ENCODE results near the gene MAB21L3. TPM values are rescaled to one million over a fixed set of nuclear protein-coding genes. Genes with fewer than 3 reads are reported as not detected.

The MAB21L3 gene
- total RNA-seq, 4 donors from 2014 or later: not detected

DNA sequence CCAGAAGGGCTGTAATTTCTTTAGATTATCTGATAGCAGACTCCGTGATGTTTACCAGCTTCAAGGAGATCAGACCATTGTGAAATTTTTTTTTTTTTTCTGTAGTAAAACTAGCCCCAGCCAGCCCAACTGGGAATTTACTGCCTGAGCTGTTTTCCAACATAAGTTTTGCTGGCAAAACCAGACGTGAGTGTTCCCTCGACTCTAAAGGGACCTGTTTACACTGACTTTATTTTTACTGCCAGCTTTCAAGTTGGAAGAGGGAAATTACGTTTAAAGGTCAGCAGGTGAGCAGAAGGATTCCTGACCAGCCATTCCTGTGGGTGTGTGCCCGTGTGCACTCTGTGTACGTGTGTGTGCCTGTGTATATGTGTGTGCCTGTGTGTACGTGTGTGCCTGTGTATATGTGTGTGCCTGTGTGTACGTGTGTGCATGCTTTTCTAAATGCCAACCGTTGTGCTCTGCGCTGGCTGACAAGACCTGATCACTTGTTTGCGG lies 374 bp downstream of the MAB21L3 start:
- intact Hi-C loops (cut with DNase I; ENCODE audit: low total_unique reads): no loop called here
- H3K27me3 ChIP-seq: no peaks in the 10 kb centered on the region
- H3K4me1 ChIP-seq: no peaks in the 10 kb centered on the region
- no peak for TF ChIP-seq POLR2A (IDR thresholded peaks at IDR 0.05)
- TF ChIP-seq, protein P1, sequence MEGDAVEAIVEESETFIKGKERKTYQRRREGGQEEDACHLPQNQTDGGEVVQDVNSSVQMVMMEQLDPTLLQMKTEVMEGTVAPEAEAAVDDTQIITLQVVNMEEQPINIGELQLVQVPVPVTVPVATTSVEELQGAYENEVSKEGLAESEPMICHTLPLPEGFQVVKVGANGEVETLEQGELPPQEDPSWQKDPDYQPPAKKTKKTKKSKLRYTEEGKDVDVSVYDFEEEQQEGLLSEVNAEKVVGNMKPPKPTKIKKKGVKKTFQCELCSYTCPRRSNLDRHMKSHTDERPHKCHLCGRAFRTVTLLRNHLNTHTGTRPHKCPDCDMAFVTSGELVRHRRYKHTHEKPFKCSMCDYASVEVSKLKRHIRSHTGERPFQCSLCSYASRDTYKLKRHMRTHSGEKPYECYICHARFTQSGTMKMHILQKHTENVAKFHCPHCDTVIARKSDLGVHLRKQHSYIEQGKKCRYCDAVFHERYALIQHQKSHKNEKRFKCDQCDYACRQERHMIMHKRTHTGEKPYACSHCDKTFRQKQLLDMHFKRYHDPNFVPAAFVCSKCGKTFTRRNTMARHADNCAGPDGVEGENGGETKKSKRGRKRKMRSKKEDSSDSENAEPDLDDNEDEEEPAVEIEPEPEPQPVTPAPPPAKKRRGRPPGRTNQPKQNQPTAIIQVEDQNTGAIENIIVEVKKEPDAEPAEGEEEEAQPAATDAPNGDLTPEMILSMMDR (IDR thresholded peaks at IDR 0.05): no peak
- H3K27ac ChIP-seq: no peak overlapping the region
- no peak for DNase-seq
- H3K4me3 ChIP-seq: no peak overlapping the region
- H3K36me3 ChIP-seq: no peaks in the 10 kb centered on the region
- H3K9me3 ChIP-seq: no peaks in the 10 kb centered on the region

DNA sequence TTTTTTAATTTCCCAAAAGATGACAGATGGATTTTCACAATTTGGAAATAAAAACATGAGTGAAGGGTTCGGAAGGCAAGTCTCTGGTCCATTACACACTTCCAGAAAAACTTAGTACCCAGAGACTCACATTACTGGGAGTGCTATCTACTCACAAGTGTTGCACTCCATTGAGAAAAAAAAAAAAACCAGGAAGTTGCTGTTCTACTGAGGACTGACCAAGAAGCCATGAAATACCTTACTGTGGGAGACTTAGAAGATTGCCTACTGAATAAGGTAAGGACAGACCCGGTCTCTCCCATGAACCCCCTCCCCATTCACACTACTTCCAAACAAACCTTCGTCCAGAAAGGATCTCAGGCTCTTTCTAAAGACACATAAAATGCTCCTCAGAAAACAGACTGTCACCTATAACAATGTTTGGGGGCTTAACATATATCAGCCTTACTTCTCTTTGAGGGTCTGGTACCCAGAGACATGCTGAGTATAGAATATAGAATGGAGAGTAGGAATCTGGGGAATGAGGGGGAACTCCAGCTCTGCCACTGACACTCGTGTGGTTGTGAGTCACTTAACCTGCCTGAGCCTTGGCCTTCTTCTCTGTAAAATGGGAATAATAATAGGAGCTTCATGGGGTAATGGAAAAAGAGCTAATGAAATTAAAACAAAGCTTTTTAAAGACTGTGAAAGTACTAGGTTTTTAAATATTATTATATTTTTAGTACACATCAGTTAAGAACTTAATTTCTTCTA lies 1.4 kb downstream of the MAB21L3 start:
- no peak overlapping the region for H3K27ac ChIP-seq
- H3K9me3 ChIP-seq: no peaks in the 10 kb centered on the region
- no peaks in the 10 kb centered on the region for H3K36me3 ChIP-seq
- intact Hi-C loops (cut with DNase I; ENCODE audit: low total_unique reads): no loop called here
- no peak for DNase-seq
- H3K4me1 ChIP-seq: no peaks in the 10 kb centered on the region
- TF ChIP-seq POLR2A (IDR thresholded peaks at IDR 0.05): no peak
- TF ChIP-seq, protein P1 (IDR thresholded peaks at IDR 0.05): no peak
- H3K27me3 ChIP-seq: no peaks in the 10 kb centered on the region
- no peak overlapping the region for H3K4me3 ChIP-seq

DNA sequence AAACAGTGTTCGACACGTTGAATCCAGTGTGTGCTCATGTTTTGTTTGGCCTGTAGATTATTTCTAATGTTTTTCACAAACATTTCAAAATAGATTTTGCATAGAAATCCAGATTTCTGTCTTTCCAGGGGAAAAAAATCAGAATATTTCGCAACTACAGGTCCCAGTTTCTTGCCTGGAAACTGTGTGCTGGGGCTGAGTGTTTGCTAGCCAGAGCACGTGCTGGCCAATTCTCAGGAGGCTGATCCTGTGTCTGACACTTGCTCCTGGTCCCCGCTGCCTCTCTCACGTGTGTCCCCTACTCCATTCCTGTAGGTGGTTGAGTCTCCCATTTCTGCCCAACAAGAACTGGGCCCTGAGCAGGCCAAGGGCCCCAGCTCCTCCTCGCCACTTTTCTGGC lies 2.4 kb downstream of the MAB21L3 start:
- H3K4me3 ChIP-seq: no peak overlapping the region
- intact Hi-C loops (cut with DNase I; ENCODE audit: low total_unique reads): no loop called here
- DNase-seq: no peak
- no peaks in the 10 kb centered on the region for H3K27me3 ChIP-seq
- H3K4me1 ChIP-seq: no peaks in the 10 kb centered on the region
- no peak overlapping the region for H3K27ac ChIP-seq
- no peaks in the 10 kb centered on the region for H3K36me3 ChIP-seq
- H3K9me3 ChIP-seq: no peaks in the 10 kb centered on the region
- TF ChIP-seq POLR2A (IDR thresholded peaks at IDR 0.05): no peak
- TF ChIP-seq, protein P1 (IDR thresholded peaks at IDR 0.05): no peak

DNA sequence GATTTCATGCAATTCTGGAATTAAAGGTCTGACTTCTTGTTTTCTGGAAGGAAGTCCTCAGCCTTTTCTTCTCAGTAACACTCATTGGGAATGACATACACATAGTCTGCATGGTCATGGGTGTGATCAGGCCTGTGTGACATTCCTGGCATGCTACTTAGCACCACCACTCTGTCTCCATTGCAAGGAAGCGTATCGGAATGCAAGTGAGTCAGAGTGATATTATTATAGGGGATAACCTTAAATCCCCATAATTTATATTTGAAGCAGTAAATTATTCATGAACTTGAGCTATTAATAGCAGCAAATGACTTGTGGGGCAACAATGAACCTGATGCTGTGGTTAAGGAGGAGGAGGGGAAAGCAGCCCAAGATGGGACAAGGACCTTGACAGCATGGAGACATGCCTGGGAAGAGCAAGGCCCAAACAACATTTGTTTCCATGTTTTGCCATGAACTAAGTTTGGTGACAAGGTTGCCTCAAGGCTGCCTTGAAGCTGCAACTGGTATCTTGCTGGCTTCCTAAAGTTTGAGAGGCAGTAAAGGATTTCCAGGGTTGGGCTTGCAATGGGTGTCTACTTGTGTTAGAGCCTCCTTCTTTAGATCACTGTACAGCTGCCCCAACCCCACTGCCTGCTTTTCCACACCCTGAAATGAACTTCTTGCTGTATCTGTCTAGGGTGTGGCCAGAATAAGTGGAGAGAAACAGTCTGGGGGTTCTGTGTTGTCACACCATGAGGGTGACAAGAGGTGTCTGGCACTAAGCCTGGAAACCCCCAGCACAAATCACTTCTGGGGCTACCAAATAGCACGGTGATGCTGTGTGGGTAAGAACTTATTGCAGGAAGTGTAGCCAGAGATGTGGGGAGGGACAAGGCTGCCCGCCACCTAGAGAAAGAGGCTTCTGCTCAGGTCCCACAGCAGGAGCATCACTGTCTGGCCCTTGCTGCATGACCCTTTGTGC lies 4.6 kb downstream of the MAB21L3 start:
- intact Hi-C loops (cut with DNase I; ENCODE audit: low total_unique reads): no loop called here
- DNase-seq: no peak
- H3K27me3 ChIP-seq: no peaks in the 10 kb centered on the region
- H3K27ac ChIP-seq: no peak overlapping the region
- no peak overlapping the region for H3K4me3 ChIP-seq
- TF ChIP-seq POLR2A (IDR thresholded peaks at IDR 0.05): no peak
- TF ChIP-seq, protein P1 (IDR thresholded peaks at IDR 0.05): no peak
- H3K36me3 ChIP-seq: no peaks in the 10 kb centered on the region
- no peaks in the 10 kb centered on the region for H3K9me3 ChIP-seq
- H3K4me1 ChIP-seq: no peaks in the 10 kb centered on the region

DNA sequence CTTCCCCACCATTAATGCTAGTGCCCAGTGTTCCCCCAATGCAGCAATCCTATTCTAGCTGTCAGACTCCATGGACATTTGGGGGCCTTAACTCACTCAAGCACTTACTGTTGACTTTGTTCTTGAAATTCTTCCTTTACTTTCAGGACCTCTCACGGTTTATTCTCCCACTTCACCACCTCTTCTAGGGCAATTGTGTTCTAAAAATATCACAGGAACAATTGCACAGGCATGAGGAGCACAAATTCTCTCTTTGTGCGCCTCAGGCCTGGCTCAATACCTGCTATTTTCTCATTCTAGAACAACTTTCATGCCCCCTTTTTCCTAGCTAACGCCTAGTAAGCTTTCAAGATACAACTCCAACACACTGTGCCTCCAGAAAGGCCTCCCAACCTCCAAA lies 7.3 kb downstream of the MAB21L3 start:
- TF ChIP-seq, protein P1 (IDR thresholded peaks at IDR 0.05): no peak
- TF ChIP-seq POLR2A (IDR thresholded peaks at IDR 0.05): no peak
- no peak for DNase-seq
- Histone ChIP-seq H3K36me3 (no peaks in the 10 kb centered on the region), H3K4me1 (no peaks in the 10 kb centered on the region), H3K27me3 (no peaks in the 10 kb centered on the region), H3K4me3 (no peak overlapping the region), H3K27ac (no peak overlapping the region), H3K9me3 (no peaks in the 10 kb centered on the region)
- intact Hi-C loops (cut with DNase I; ENCODE audit: low total_unique reads): no loop called here

Data from uterus (tissue), 4 donors.